HG03175 (cell line): ENCODE measurements around the gene SDK1.

ENCODE experiments used
- ATAC-seq: cut with Tn5 transposase; IDR thresholded peaks from one replicate; pipeline ENCODE4 v1.9.1; 2021; ENCODE audit warnings: mild to moderate bottlenecking, moderate library complexity; ENCODE audit not compliant: unreplicated experiment

The SDK1 gene

DNA sequence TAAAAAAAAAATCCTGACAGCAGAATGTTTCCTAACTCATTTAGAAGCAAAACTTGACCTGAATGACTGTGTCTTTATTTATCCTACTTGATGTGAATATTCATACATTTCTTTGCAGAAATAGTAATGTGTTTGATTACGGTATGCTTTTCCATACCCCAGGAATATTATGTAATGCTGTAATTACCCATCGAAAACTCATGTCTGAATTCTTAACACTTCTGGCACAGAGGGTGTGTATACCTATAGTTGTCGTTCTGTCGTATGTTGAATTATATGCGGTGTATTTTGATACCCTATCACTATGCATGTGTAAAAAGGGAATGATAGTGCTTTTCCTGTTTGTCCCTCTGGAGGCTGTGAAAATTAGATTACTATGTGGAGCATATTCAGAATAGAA is 26.6 kb downstream of the SDK1 start:
- ATAC-seq, result no peak

DNA sequence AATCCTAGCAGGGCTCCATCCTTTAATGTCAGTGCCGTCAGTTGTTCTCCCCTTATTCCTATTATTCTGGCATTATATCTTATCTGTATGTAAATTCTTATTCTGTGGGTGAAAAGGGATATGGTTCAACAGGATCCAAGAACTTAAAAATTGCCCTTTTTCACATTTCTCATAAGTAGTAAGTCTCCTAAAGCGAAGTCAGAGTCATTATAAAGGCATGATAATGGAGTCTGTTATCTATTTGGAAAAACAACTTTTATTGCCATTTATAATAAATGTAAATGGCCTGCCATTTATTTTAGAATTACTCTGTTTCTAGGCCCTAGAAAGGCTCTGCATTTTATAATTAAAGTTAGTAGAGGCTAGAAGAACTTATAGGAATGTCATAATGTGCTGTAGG is 31.3 kb downstream of the SDK1 start:
- no peak for ATAC-seq

DNA sequence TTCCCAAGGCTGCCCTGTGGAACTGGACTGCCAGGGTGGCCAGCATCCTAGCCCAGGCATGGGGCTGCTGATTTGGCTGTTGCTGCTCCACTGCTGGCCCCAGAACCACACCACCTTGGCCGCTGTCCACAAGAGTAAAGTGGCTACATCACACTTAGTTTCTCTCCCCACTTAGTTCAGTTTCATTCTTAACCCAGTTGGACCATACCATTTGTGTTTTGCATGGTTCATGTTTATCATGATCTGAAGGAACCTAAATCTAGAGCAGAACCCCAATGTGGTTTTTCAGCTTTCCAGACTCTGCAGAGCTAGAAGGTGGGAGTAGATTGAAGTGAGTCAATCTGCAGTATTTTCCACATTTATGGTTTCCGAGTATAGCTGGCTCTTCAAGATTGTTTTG is 32.8 kb downstream of the SDK1 start:
- no peak for ATAC-seq

DNA sequence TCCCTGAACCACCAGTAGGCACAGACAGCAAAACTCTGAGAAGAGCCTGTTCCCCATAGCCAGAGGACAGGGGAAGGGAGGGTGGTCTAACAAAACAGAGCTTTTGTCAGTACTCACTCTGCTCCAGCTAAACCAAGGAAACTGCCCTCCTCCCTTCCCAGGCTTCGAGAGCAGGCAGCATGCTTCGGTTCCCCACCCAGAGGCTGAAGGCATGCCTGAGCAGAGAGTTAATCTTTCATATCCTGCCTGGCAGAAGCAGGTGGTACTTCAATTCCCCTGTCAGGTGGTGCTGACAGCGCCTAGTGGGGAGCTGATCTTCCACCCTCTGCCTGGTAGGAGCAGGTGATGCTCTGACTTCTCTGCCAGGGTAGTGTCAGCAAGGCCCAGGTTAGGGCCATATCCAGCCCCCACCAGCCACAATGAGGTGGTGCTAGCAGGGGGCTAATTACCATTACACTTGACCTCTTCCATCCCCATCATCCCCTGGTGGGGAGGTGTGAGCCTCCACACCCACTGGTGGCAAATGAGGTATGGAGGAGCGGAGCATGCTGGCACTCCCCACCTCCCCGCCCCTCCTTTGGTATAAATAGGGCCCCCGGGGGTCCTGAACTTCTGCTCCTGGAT is 35.1 kb downstream of the SDK1 start:
- no peak for ATAC-seq

DNA sequence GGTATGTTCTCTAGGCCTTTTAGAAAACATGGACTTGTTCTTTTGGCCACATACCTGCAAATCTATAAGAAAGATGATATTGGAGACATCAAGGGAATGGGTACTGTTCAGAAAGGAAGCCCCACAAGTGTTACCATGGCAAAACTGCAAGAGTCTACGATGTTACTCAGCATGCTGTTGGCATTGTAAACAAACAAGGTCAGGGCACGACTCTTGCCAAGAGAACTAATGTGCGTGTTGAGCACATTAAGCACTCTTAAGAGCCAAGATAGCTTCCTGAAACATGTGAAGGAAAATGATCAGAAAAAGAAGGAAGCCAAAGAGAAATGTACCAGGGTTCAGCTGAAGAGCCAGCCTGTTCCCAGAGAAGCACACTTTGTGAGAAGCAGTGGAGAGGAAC is 37.1 kb downstream of the SDK1 start:
- ATAC-seq, result no peak

DNA sequence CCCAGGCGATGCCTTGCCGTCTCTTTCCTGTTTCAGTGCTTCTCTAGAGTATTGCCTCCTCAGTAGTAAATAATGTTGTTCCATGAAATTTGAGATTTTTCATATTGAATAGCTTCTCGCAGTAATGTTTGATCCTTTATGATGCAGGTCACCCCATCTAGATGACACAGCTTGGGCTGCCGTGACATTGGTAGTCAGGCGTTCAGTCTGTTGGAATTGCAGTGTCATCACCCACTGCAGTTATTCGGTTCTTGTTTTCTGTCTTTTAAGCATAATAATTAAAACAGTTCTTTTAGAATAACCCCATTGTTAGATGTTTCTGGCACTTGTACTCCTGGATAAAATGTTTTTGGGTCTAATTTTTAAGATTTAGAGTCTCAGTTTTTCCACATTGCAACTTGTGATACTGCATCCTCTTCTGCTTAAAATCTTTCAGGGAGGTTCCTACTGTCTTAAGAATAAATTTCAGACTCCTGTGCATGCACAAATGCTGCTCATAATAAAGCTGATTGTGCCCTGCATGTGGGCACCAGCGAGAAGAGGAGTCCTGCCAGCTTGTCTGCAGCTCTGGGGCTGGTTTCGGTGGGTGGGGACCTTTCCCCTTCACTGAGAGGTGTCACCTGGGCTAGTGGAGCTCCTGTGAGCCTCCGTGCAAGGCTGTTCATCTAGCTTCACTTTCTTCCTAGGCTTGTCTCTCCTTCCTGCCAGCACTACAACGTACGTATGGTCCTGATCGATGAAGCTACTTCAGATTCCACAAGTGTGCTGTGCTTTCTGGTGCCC is 44.8 kb downstream of the SDK1 start:
- ATAC-seq, result no peak

DNA sequence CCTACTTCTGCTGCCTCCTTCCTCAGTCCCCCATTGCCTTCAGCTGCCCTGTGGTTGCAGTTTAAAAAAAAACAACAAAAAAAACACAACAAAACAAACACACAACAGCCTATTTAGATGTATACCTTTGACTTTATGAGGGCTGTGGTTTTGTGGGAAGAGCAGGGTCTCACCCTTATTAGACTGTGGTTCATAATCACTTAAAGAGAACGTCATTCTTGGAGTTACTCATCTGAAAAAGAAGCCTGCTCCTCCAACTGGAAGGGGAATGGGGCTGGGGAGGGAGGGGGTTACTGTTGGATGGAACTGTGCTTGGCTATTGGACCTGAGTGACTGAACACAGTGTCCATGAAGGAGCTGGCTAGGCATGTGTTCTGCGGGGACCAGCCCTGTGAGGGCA is 48.1 kb downstream of the SDK1 start:
- ATAC-seq, result no peak

DNA sequence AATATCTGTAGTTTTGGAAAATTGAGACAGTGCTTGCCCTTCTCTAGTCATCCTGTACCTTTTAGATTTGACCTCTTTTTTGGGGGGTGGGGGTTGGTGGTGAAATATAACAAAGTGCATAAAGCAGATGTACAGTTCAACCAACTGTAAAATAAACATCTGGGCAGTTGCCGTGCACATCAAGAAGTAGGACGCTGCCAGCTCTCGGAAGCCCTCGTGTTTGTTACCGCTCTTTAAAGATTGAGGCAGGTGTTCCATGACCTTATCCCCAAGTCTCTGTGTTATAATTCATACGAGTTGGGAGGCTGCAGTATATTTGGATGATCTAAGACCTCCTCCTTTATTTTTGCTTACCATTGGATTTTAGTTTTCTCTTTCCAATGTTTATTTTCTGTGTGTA is 55.1 kb downstream of the SDK1 start:
- ATAC-seq, result no peak

DNA sequence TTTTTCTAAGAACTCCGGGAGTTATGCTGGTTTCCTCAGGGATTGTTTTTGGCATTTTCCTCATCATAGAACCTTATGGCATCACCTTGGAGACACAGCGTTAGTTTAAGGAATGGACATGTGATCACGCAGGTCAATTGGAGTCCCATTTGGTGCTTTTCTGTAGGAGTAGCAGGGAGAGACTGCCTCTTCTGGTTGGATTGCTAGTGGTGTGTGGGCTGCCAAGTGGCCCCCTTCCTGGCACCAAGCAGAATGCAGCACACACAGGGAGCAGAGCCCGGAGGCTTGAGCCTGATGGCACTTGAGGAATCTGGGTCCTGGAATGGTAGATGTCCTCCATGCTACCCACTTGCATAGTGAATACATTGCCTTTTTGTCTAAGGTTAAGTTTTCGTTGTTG is 57.9 kb downstream of the SDK1 start:
- no peak for ATAC-seq

DNA sequence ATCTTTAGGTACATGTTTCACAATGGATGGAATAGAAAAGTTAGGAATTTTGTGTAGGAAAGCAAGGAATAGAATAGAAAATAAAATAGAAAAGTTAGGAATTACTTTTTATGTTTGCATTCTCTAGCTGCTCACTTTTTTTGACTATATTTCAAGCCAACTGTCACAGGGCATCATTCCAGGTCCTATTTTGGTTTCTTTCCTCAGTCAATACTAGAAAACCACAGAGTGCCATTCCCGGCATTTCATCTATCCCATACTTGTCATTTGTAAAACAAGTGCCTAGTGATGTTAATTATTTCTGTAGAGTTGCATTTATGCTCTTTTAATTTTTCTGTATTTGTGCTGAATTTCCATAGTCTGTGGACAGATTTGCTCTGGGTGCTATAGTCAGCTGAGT is 66.2 kb downstream of the SDK1 start:
- no peak for ATAC-seq

DNA sequence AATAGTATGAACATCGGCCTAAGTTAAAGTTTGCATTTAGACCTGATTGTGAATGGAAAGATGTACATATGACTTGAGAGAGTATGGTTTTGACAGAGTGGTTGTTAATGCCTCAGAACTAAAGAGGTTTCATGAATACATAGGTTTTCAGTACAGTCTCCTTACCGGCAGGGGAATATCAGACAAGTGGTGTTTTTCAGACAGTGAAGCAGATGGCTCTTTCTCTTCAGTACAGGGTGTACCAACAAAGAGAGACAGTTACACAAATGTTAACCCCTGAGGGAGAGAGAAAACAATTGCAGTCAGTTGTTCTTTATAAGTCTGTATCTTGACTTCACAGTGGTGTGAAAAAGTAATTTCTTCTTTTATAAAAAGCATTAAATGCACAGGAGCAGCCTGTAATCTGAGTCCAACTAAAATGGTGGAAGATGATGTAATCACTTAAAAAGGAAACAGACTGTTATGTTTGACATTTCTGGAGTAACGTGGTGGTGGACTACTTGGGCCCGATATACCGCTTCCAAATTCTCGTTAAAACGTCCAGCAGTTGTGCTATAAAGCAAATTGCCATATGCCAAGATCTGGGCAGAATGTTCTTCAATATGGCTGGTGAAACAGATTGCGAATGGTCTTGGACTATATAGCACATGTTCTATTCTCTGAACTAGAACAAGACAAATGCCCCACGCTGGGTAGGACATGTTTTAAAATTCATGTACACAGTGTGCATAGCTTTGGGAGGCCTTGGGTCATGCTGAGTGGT is 69.2 kb downstream of the SDK1 start:
- ATAC-seq, result no peak

DNA sequence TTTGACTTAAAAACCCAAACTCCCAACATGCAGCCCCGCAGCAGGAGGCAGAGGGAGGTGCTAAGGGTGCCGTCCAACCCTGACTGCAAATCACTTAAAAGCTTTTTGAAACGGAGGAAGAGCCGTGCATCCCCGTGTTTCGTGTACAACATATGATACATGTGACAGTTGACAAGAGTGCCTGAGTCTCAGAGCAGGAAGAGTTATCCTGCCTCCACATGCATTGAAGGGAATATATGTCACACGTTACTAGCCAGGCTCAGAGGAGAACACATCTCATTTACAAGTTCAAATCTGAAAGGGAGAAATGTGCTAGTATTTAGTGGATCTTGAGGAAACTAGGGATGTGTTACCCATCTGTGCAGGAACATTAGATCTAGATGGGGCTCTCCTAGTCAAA is 69.9 kb downstream of the SDK1 start:
- no peak for ATAC-seq

DNA sequence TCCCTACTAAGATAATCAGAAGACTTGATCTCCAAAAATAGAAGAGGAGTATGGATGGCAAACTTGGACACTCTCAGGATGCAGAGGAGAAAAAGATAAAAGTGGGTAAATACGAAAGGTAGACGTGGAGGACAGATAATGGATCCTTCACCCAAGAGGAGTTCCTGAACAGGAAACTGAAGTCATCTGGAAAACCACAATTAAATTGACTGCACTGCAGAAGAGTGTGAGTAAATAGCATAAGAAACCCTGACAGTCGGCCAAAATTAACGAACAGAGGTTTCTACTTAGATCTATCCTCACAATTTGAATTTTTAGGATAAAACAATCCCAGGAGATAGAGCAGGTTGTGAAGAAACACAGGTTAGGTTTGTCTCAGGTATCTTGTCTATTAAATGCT is 70.5 kb downstream of the SDK1 start:
- ATAC-seq, result no peak

DNA sequence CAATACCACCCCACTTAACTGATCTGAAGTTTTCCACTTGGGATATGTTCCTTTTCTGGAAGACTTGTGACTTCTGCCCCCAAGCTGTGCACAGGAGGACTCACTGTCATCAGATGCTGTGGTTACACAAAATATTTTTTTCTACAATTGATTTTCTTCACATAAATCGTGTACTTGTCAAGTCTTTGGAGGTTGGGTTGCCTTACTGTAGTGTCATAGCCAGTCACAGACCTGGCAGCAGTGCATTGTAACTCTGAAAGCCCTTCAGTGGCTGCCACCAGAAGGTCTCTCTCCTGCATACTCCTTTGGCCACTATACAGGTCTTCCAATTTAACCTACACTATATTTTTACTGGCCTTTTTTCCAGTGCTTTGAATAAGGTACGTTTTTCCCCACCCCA is 73.2 kb downstream of the SDK1 start:
- ATAC-seq, result no peak

DNA sequence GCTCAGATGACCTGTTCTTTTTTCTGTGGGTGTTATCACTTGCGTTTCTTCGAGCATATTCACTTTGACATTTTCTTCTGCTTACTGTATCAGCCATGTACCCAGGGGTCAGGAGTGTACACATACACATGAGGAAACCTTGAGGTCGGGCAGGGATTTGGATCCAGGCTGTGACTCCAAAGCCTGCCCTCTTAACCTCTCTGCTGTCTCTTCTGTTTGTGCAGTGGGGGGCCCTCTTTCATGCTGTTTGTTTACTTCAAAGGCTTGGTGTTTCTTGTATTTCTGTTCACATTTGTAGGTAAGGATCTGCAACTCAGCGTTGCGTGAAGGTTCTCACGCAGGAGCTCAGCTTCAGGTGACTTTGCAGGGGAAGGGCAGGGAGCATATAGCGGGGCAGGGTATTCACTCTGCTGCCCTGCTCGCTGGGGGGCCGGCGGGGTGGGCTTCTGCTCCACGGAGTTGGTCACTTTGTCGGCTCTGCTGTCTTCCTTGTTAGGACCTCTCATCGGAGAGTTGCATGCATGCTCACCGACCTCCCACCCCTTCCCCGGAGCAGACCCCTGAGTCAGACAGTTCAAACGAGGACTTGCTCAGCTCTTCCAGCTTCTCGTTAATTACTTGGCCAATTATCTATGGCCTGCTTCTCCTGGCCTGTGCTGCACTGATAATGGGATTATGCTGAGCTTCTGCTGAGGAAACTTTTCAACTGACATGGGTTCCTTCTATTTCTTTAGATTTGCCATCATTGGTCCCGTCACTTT is 77.5 kb downstream of the SDK1 start:
- ATAC-seq, result no peak

DNA sequence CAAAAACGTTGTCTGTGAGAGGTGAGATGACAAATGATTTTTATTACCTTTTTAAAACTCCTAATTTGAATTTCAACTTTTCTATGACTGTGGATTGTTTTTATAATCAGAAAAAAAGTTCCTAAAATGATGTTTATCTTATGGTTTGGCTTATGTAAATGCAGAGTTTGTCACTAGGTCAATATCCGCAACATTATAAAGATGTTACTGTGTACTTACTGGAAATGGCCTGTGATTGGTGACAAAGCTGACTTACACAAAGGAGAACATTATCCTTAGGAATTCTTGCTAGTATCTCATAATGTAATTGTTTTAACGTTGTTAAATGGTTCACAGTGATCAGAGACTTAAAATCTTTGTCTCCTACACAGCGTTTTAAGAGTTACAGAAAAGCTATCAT is 79.0 kb downstream of the SDK1 start:
- ATAC-seq, result no peak

DNA sequence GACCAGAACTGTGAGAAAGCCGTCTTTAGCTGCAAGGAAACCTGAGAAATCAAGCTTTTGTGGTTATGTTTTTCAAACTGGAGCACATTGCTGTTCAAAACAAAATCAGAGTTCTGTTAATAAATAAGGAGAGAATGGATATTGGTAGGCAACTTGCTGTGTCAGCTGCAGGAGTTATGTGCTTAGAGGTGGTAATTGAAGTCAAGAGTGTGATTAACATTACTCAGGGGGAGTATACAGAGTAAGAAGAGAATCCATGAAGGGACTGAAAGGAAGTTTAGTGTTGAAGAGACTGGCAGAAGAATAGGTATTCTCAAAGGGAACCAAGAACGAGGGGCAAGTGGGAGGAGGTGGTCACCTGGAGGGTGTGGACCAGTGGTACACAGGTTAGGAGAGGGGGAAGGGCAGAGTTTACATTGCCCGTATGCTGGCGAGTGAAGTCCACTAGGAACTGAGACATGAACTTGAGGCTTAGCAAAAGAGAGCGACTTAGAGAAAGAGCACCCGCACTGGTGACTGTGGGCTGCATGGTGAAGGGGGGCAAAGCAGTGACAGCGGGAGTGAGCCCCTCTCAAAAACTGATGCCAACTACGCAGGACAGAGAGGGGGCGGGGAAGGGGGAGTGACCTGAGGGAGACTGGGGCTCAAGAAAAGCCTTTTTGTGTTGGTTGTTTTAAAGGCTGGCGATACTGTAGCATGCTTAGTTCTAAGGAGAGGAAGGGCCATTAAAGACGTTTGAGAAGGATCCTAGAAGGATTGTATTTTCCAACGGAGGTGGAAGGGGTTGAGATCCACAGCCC is 80.0 kb downstream of the SDK1 start:
- no peak for ATAC-seq

DNA sequence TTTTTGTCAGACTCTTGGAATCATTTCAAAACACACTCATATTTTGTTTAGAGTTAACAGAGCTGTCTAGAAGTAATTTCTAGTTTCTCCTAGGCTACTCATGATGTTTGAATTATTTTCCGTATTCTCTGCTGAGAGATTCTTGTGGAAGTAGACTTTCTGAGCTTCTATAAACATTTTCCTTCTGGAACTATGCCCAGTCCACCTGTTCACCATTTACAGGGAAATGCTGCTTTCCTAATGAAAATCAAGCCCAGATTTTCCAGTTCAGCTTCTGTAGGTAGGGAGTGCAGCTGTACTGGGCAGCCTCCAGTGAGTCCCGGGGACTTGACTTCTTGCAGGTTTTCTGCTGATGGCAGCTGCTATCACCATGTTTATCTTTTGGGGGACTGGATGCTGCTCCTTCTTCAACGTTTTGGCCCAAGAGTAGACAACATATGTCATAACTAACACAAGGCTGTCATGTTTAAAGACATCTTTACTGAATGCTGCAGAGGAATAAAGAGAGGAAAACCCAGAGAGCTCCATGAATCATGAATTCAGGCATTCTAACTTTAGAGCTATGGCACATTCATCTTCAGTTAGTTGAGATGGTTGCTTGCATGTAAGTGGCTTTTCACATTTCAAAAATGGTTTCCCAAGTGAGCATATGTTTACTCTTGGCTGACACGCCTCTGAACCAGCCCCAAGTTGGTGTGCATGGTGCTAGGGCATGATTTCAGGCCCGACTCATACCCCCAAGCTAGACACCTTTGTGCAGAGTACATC is 85.6 kb downstream of the SDK1 start:
- ATAC-seq, result no peak

DNA sequence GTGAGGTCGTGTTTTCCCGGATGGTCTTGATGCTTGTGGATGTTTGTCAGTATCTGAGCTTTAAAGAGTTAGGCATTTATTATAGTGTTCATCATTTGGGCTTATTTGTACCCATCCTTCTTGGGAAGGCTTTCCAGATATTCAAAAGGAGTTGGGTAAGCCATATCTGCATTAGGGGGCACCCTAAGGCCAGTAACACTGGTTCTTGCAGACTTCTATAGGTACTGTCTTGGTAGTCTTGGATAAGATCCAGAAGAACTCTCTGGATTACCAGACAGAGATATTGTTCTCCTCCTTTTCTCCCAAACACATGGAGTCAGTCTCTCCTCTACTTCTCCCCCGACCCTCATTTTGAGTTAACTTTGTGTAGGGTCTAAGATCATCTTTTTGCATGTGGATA is 92.8 kb downstream of the SDK1 start:
- no peak for ATAC-seq

DNA sequence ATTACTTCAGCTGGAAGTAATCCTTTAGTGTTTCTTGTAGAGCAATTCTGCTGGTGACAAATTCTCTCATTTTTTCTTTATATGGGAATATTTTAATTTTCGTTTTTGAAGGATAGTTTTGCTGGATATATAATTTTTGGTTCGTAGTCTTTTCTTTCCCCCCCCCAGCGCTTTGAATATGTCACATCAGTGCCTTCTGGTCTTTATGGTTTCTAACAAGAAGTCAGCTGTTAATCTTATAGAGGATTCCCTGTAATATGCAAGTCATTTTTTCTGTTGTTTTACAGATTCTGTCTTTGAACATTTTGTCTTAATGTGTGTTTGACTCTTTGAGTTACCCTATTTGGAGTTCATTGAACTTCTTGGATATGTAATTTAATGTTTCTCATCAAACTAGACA is 96.3 kb downstream of the SDK1 start:
- no peak for ATAC-seq
